Trophoblast cell (in vitro differentiated cells and primary cell): ENCODE data around the gene GSS.

Experiments
- DNase-seq, 2 donors: peaks; one replicate each; pipeline ENCODE4 v3.0.0-alpha.2; 2016
- H2AFZ ChIP-seq: 2 replicates; pipeline ENCODE4 v1.6.1; 2013; ENCODE audit warnings: low read length, moderate library complexity, mild to moderate bottlenecking; ENCODE audit not compliant: insufficient read depth, poor library complexity
- H2AK5ac ChIP-seq: 2 replicates; pipeline ENCODE4 v1.6.1; 2013; ENCODE audit warnings: mild to moderate bottlenecking, low read length
- H2BK120ac ChIP-seq: 2 replicates; pipeline ENCODE4 v1.6.1; 2013; ENCODE audit warnings: low read length, mild to moderate bottlenecking, moderate library complexity; ENCODE audit not compliant: insufficient read depth, poor library complexity
- H2BK12ac ChIP-seq: 2 replicates; pipeline ENCODE4 v1.6.1; 2013; ENCODE audit warnings: mild to moderate bottlenecking, low read length, moderate library complexity
- H2BK5ac ChIP-seq: 2 replicates; pipeline ENCODE4 v1.6.1; 2013; ENCODE audit warnings: low read length, low read depth, moderate library complexity, mild to moderate bottlenecking; ENCODE audit not compliant: poor library complexity
- H3K14ac ChIP-seq: 2 replicates; pipeline ENCODE4 v1.6.1; 2013; ENCODE audit warnings: mild to moderate bottlenecking, low read length
- H3K18ac ChIP-seq: 2 replicates; pipeline ENCODE4 v1.6.1; 2013; ENCODE audit warnings: mild to moderate bottlenecking, low read length
- H3K23ac ChIP-seq: 2 replicates; pipeline ENCODE4 v1.6.1; 2013; ENCODE audit warnings: low read length
- H3K27ac ChIP-seq: 2 replicates; pipeline ENCODE4 v1.5.1; 2013; ENCODE audit warnings: low read depth, mild to moderate bottlenecking, inconsistent platforms, low read length, moderate library complexity
- H3K27me3 ChIP-seq: 2 replicates; pipeline ENCODE4 v1.6.1; 2013; ENCODE audit warnings: inconsistent platforms, mild to moderate bottlenecking, low read length, moderate library complexity; ENCODE audit not compliant: insufficient read depth
- H3K36me3 ChIP-seq, 2 experiments: 1 replicate in 1 of 2; 2 replicates in 1 of 2; pipeline ENCODE4 v1.6.1; 2013; ENCODE audit warnings: low read length in 2 of 2, mild to moderate bottlenecking in 2 of 2, moderate library complexity in 1 of 2; ENCODE audit not compliant: insufficient read depth in 2 of 2, control insufficient read depth in 1 of 2
- H3K4ac ChIP-seq: 2 replicates; pipeline ENCODE4 v1.6.1; 2013; ENCODE audit warnings: low read depth, mild to moderate bottlenecking, low read length, moderate library complexity
- H3K4me1 ChIP-seq, 2 experiments: 1 replicate in 1 of 2; 2 replicates in 1 of 2; pipeline ENCODE4 v1.6.1; 2013; ENCODE audit warnings: low read length in 2 of 2, mild to moderate bottlenecking in 2 of 2, moderate library complexity in 1 of 2; ENCODE audit not compliant: insufficient read depth in 2 of 2, control insufficient read depth in 1 of 2
- H3K4me2 ChIP-seq: 2 replicates; pipeline ENCODE4 v1.6.1; 2013; ENCODE audit warnings: inconsistent platforms, mild to moderate bottlenecking, low read length, moderate library complexity
- H3K4me3 ChIP-seq: 2 replicates; pipeline ENCODE4 v1.5.1; 2013; ENCODE audit warnings: mild to moderate bottlenecking, low read depth, low read length, inconsistent platforms
- H3K79me1 ChIP-seq: one replicate; pipeline ENCODE4 v1.6.1; 2013; ENCODE audit warnings: low read length
- H3K79me2 ChIP-seq: 2 replicates; pipeline ENCODE4 v1.6.1; 2013; ENCODE audit warnings: low read length, mild to moderate bottlenecking; ENCODE audit not compliant: control insufficient read depth, insufficient read depth, poor library complexity
- H3K9ac ChIP-seq: 2 replicates; pipeline ENCODE4 v1.6.1; 2013; ENCODE audit warnings: mild to moderate bottlenecking, low read length
- H3K9me3 ChIP-seq: 2 replicates; pipeline ENCODE4 v1.6.1; 2013; ENCODE audit warnings: low read depth, mild to moderate bottlenecking, control low read depth, inconsistent platforms, low read length; ENCODE audit not compliant: insufficient read depth
- H4K12ac ChIP-seq: 2 replicates; pipeline ENCODE4 v1.6.1; 2013; ENCODE audit warnings: low read depth, mild to moderate bottlenecking, low read length, moderate library complexity
- H4K8ac ChIP-seq: 2 replicates; pipeline ENCODE4 v1.6.1; 2013; ENCODE audit warnings: low read depth, mild to moderate bottlenecking, low read length, moderate library complexity
- H4K91ac ChIP-seq: one replicate; pipeline ENCODE4 v1.6.1; 2013; ENCODE audit warnings: low read depth, mild to moderate bottlenecking, low read length, moderate library complexity
- WGBS: extraction: QIAGEN DNeasy Blood & Tissue Kit; methylation state at CpG from one replicate; pipeline ENCODE4 v1.1.7; 2013; ENCODE audit warnings: missing lambda C conversion rate; ENCODE audit not compliant: insufficient read length, insufficient coverage; ENCODE audit errors: extremely low coverage; 5-methylcytosine and 5-hydroxymethylcytosine counted together

The GSS gene

DNA sequence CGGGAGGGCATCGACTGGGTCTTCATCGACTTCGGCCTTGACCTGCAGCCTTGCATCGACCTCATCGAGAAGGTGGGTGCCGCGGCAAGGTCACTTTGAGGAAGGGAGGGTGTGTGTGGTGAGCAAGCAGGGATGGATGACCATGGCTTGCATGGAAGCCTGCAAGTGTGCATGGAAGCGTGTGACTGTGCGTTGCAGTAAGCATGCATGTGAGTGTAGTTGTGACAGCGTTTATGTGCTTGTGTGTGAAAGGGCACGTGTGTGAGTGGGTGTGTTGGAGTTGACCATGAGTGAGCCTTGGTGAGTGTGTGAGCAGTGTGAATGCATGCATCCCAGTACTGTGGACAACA lies 32.6 kb upstream of the GSS start:
- H3K4me2 ChIP-seq: no peak overlapping the region
- H3K9ac ChIP-seq: no peak overlapping the region
- H3K79me2 ChIP-seq: no peaks in the 10 kb centered on the region
- H4K91ac ChIP-seq: no peak overlapping the region
- no peak overlapping the region for H3K27ac ChIP-seq
- H2AFZ ChIP-seq: no peak overlapping the region
- no peak overlapping the region for H2BK12ac ChIP-seq
- H2AK5ac ChIP-seq: no peak overlapping the region
- no peaks in the 10 kb centered on the region for H3K9me3 ChIP-seq
- H3K79me1 ChIP-seq: no peaks in the 10 kb centered on the region
- no peak overlapping the region for H3K23ac ChIP-seq
- no peak overlapping the region for H3K14ac ChIP-seq
- no peak for DNase-seq
- H4K8ac ChIP-seq: no peak overlapping the region
- H3K36me3 ChIP-seq: peaks cover 7 to 9% of the 10 kb centered on the region in 2 experiments
- no peak overlapping the region for H4K12ac ChIP-seq
- WGBS: no CpG with 5 or more reads among the region's 12 CpGs
- H3K18ac ChIP-seq: no peak overlapping the region
- H3K4me1 ChIP-seq: no peaks in the 10 kb centered on the region
- H2BK120ac ChIP-seq: no peak overlapping the region
- no peaks in the 10 kb centered on the region for H3K27me3 ChIP-seq
- no peak overlapping the region for H2BK5ac ChIP-seq
- no peak overlapping the region for H3K4ac ChIP-seq
- H3K4me3 ChIP-seq: peak overlapping the region; percentile 23

DNA sequence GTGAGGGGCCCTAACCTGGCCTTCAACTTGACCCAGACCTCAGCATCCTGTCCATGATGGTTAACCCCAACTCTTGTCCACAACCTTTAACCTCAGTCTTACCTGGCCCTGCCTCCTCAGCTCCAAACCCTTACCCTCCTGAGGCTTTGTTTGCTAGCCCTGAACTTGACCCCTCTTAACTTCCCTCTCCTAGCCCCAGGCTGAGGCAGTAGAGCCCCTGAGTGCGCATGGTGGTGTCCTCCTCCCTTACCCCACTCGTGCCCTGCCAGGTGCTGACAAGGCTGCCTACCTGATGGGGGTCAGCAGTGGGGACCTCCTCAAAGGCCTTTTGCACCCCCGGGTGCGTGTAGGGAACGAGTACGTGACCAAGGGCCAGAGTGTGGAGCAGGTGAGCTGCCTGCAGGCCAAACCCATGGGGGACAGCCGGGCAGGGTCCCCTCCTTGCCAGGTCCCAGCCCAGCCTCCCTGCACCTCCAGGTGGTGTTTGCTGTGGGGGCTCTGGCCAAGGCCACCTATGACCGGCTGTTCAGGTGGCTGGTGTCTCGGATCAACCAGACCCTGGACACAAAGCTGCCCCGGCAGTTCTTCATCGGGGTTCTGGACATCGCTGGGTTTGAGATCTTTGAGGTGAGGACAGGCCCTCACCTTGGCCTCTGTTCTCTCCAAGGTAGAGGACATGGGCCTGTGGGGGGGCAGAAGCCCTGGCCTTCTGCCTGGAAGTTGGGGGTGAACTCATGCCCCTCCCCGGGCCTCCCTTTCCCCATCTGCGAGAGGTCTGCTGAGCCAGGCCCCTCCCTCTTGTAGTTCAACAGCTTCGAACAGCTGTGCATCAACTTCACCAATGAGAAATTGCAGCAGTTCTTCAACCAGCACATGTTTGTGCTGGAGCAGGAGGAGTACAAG lies 31.9 kb upstream of the GSS start:
- no peak overlapping the region for H2AK5ac ChIP-seq
- no peaks in the 10 kb centered on the region for H3K79me2 ChIP-seq
- H2BK120ac ChIP-seq: no peak overlapping the region
- WGBS: no CpG with 5 or more reads among the region's 15 CpGs
- H3K23ac ChIP-seq: no peak overlapping the region
- no peak overlapping the region for H2BK12ac ChIP-seq
- H3K27me3 ChIP-seq: no peaks in the 10 kb centered on the region
- no peak overlapping the region for H3K27ac ChIP-seq
- H3K36me3 ChIP-seq: peaks cover 3 to 7% of the 10 kb centered on the region in 2 experiments
- H3K4me3 ChIP-seq: peak overlapping the region; percentile 23
- no peaks in the 10 kb centered on the region for H3K79me1 ChIP-seq
- no peak for DNase-seq
- no peaks in the 10 kb centered on the region for H3K9me3 ChIP-seq
- no peaks in the 10 kb centered on the region for H3K4me1 ChIP-seq
- H3K14ac ChIP-seq: no peak overlapping the region
- no peak overlapping the region for H3K4ac ChIP-seq
- no peak overlapping the region for H4K91ac ChIP-seq
- no peak overlapping the region for H3K18ac ChIP-seq
- H2BK5ac ChIP-seq: no peak overlapping the region
- H3K4me2 ChIP-seq: no peak overlapping the region
- H4K8ac ChIP-seq: no peak overlapping the region
- no peak overlapping the region for H2AFZ ChIP-seq
- H4K12ac ChIP-seq: no peak overlapping the region
- H3K9ac ChIP-seq: no peak overlapping the region

DNA sequence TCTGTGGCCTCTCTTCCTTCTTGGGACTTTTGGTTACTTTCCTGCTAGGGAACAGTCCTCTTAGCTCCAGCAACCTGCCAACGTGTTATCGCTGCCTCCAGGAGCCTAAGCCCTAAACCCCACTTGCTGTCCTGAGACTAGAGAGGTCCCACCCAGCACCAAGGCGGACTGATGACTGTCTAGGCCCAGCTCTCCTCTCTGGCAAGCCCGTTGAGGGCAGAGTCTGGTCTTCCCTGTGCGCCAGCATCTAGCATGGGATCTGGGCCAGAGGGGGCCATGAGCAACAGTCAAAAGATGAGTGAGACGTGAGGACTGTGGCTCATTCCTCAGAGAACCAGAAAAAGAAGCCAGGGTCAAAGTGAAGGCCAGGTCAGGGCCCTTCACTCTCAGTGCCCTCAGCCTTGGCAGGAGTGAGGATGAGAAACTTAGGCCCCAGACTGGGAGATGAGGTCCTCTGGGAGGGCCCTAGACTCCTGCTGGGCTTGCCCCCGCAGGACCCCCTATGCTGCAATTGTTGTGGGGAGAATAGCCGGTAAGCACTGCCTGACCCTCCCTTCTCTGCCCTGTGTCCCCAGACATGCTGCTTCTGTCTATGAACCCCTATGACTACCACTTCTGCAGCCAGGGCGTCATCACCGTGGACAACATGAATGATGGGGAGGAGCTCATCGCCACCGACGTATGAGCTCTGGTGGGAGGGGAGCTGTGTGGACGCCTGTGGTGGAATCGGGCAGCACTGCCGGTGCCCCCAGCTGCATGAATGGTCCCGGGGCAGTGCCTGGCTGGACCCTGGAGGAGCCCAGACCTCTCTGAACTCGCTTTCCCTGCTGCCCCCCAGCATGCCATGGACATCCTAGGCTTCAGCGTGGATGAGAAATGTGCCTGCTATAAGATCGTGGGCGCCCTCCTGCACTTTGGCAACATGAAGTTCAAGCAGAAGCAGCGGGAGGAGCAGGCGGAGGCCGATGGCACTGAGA lies 31.0 kb upstream of the GSS start:
- no peak for DNase-seq
- Histone ChIP-seq H3K23ac (no peak overlapping the region), H3K4ac (no peak overlapping the region), H2BK12ac (no peak overlapping the region), H3K4me1 (no peaks in the 10 kb centered on the region), H4K8ac (no peak overlapping the region), H4K12ac (no peak overlapping the region), H3K14ac (no peak overlapping the region), H3K27ac (no peak overlapping the region), H3K36me3 (peaks cover 3 to 7% of the 10 kb centered on the region in 2 experiments), H4K91ac (no peak overlapping the region), H3K4me3 (no peak overlapping the region), H3K9me3 (no peaks in the 10 kb centered on the region), H3K18ac (no peak overlapping the region), H3K4me2 (no peak overlapping the region), H3K79me1 (no peaks in the 10 kb centered on the region), H2BK120ac (no peak overlapping the region), H2BK5ac (no peak overlapping the region), H3K27me3 (no peaks in the 10 kb centered on the region), H3K9ac (no peak overlapping the region), H2AFZ (no peak overlapping the region), H2AK5ac (no peak overlapping the region), H3K79me2 (no peaks in the 10 kb centered on the region)
- WGBS: no CpG with 5 or more reads among the region's 24 CpGs

DNA sequence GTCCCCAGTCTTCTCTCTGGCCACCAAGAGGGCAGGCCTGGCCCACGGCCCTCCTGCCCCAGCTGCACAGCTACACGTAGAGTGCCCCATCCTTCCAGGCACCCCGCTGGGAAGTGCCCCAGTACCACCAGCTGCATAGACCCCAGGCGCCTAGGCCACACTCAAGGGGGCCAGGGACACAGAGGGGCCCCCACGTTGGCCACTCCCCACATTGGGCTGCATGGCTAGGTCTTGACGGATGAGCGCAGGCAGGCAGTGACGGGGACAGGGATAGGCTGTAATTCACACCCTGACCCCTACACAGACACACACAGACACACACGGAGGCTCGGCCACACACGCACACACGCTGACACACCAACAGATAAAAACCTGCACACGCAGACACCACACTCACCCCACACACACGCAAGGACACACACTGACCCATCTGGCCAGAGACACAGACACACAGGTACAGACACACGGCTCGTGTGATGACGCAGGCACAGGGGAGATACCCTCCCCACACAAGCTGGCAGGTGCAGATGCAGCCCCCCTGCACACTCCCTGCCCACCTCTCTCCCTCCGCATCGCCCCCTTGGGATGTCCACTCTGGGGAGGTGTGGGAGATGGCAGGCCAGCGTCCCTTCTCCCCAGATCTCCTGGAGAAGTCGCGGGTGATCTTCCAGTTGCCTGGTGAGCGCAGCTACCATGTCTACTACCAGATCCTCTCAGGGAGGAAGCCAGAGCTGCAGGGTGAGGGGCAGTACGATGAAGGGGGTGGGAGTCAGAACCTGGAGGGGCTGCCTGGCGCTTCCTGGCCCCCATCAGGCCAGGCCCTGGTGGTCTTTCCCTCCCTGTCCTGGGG lies 30.1 kb upstream of the GSS start:
- Histone ChIP-seq H4K91ac (no peak overlapping the region), H3K79me2 (no peaks in the 10 kb centered on the region), H3K36me3 (peaks cover 3 to 5% of the 10 kb centered on the region in 2 experiments), H2BK5ac (no peak overlapping the region), H2AK5ac (no peak overlapping the region), H3K27ac (no peak overlapping the region), H4K8ac (no peak overlapping the region), H3K9ac (no peak overlapping the region), H2AFZ (no peak overlapping the region), H4K12ac (no peak overlapping the region), H2BK12ac (no peak overlapping the region), H3K4me2 (no peak overlapping the region), H3K4ac (no peak overlapping the region), H3K79me1 (no peaks in the 10 kb centered on the region), H3K18ac (no peak overlapping the region), H3K4me3 (peak overlapping the region; percentile 5), H3K23ac (no peak overlapping the region), H3K27me3 (no peaks in the 10 kb centered on the region), H2BK120ac (no peak overlapping the region), H3K9me3 (no peaks in the 10 kb centered on the region), H3K4me1 (no peaks in the 10 kb centered on the region), H3K14ac (no peak overlapping the region)
- no CpG with 5 or more reads among the region's 25 CpGs for WGBS
- DNase-seq: no peak
